Spleen (tissue), 11 donors: ENCODE data around the gene ANTXR2. TPM values are rescaled to one million over a fixed set of nuclear protein-coding genes. Genes with fewer than 3 reads are reported as not detected.
"Not testable (repeated sequence)": the region's sequence is repeated elsewhere in the genome, so short reads cannot be mapped to it uniquely, and the experiment has no call there.

ENCODE experiments used
- DNase-seq: peaks from one replicate; pipeline ENCODE4 v3.0.0-alpha.2; 2020
- H3K27ac ChIP-seq, 8 donors: fragments of 200-600 bp; sonication (generic) in 7 of 8; 1 replicate in 4 of 8; 2 replicates in 4 of 8; pipeline versions ENCODE4 v1.5.0 to v1.8.0; 2016 to 2021; ENCODE audit warnings: inconsistent platforms in 4 of 8, mild to moderate bottlenecking in 4 of 8, moderate library complexity in 1 of 8
- H3K27me3 ChIP-seq, 7 donors: fragments of 200-600 bp; sonication (generic) in 6 of 7; replicated peaks in 1 of 7; 1 replicate in 4 of 7; 2 replicates in 3 of 7; pipeline versions ENCODE4 v1.5.0 to v1.8.0; 2016 to 2021; ENCODE audit warnings: inconsistent platforms in 3 of 7, mild to moderate bottlenecking in 1 of 7
- H3K36me3 ChIP-seq, 6 donors: fragments of 200-600 bp; sonication (generic) in 5 of 6; 1 replicate in 4 of 6; 2 replicates in 2 of 6; pipeline versions ENCODE4 v1.5.0 to v1.8.0; 2016 to 2021; ENCODE audit warnings: inconsistent platforms in 2 of 6
- H3K4me1 ChIP-seq, 6 donors: fragments of 200-600 bp; sonication (generic) in 5 of 6; 1 replicate in 3 of 6; 2 replicates in 3 of 6; pipeline versions ENCODE4 v1.5.0 to v1.8.0; 2016 to 2021; ENCODE audit warnings: inconsistent platforms in 3 of 6
- H3K4me3 ChIP-seq, 8 donors: fragments of 200-600 bp; sonication (generic) in 7 of 8; 1 replicate in 4 of 8; 2 replicates in 4 of 8; pipeline versions ENCODE4 v1.5.0 to v1.8.0; 2016 to 2021; ENCODE audit warnings: inconsistent platforms in 4 of 8, mild to moderate bottlenecking in 4 of 8, moderate library complexity in 2 of 8
- H3K9me3 ChIP-seq, 8 donors: fragments of 200-600 bp; sonication (generic) in 7 of 8; 1 replicate in 4 of 8; 2 replicates in 4 of 8; pipeline versions ENCODE4 v1.5.0 to v1.8.0; 2016 to 2021; ENCODE audit warnings: inconsistent platforms in 4 of 8
- POLR2A ChIP-seq, 3 donors: fragments of 450-650 bp; IDR thresholded peaks; one replicate each; pipeline ENCODE4 v1.5.1; 2017; ENCODE audit warnings: antibody characterized with exemption in 3 of 3, mild to moderate bottlenecking in 1 of 3
- POLR2AphosphoS5 ChIP-seq, 3 donors: sonication (generic); formaldehyde crosslinking; IDR thresholded peaks; one replicate each; pipeline ENCODE4 v1.5.1; 2017; ENCODE audit warnings: antibody characterized with exemption in 3 of 3
- WGBS, 5 donors: extraction: QIAGEN DNeasy Blood & Tissue Kit in 3 of 5; methylation state at CpG; one replicate each; pipeline versions ENCODE4 v1.1.5 to v1.1.7; 2013 to 2018; 5-methylcytosine and 5-hydroxymethylcytosine counted together
- intact Hi-C: fragments of 100-400 bp; cut with DNase I; formaldehyde crosslinking; loops from one replicate; pipeline ENCODE4 v1.15.0; 2023; ENCODE audit warnings: low total_unique reads
- polyA plus RNA-seq, 3 donors: library from polyadenylated mRNA; stranded (reverse); fragments of 200-250 nt; gene quantifications; one replicate each; pipeline ENCODE4 v1.2.1, GENCODE V29; 2013
- total RNA-seq, 7 donors: library from RNA; depleted of rRNA in 3 of 7; stranded (reverse); fragments of >200 nt in 3 of 7; fragmentation: NEBNext Ultra II Directional in 4 of 7; extraction: Animal tissue kit (Norgen Biotek cat#: 25700) in 4 of 7; gene quantifications; one replicate each; pipeline versions ENCODE4 v1.1.0 to v1.2.1, GENCODE V29; 2016 to 2021
- TF ChIP-seq, protein P1 (sequence below), 11 experiments: fragments of 200-600 bp in 7 of 11; fragments of 450-650 bp in 4 of 11; sonication (generic) in 4 of 11; IDR thresholded peaks in 8 of 11; conservative IDR thresholded peaks in 3 of 11; 1 replicate in 7 of 11; 2 replicates in 4 of 11; pipeline versions ENCODE4 v1.4.0 to v1.8.0; 2016 to 2021; ENCODE audit warnings: antibody characterized with exemption in 11 of 11, inconsistent platforms in 4 of 11, mild to moderate bottlenecking in 1 of 11
- donor health status: healthy with polysubstance abuse.
- donor health status: DM: no; HTN: no; CAD: no; lungs with moderate emphysema.
- donor health status: DM: no; HTN: no; CAD: no.
- donor health status: Bipolar disorder and iron deficiency.
- donor health status: healthy.
- donor health status: DM: no; HTN: no; CAD: no.
- donor health status: DM: yes; HTN: yes; CAD: no.

The ANTXR2 gene
- total and polyA plus RNA-seq, 10 donors: 3.7 to 56.3 (median 37.3) TPM

GRCh38 chr4:80006935-80007744, 65.9 kb downstream of the ANTXR2 start:
- H3K4me3 ChIP-seq: peak overlapping the region in 1 of 8 donors; percentile 18
- intact Hi-C loops: no loop called here
- no peaks in the 10 kb centered on the region for H3K27me3 ChIP-seq
- WGBS, 5 donors: 31 to 55% (median 42%) methylated on average over 5 of the region's 5 CpGs
- H3K36me3 ChIP-seq: peaks cover 0 to 44% (median 4%) of the 10 kb centered on the region in 6 donors
- H3K9me3 ChIP-seq: peaks cover 3 to 20% (median 14%) of the 10 kb centered on the region in 8 donors
- TF ChIP-seq, protein P1, sequence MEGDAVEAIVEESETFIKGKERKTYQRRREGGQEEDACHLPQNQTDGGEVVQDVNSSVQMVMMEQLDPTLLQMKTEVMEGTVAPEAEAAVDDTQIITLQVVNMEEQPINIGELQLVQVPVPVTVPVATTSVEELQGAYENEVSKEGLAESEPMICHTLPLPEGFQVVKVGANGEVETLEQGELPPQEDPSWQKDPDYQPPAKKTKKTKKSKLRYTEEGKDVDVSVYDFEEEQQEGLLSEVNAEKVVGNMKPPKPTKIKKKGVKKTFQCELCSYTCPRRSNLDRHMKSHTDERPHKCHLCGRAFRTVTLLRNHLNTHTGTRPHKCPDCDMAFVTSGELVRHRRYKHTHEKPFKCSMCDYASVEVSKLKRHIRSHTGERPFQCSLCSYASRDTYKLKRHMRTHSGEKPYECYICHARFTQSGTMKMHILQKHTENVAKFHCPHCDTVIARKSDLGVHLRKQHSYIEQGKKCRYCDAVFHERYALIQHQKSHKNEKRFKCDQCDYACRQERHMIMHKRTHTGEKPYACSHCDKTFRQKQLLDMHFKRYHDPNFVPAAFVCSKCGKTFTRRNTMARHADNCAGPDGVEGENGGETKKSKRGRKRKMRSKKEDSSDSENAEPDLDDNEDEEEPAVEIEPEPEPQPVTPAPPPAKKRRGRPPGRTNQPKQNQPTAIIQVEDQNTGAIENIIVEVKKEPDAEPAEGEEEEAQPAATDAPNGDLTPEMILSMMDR (IDR thresholded peaks at IDR 0.05 in 8 of 11, conservative IDR thresholded peaks at IDR 0.05 in 3 of 11): no peak
- no peak for TF ChIP-seq POLR2A (IDR thresholded peaks at IDR 0.05)
- TF ChIP-seq POLR2AphosphoS5 (IDR thresholded peaks at IDR 0.05): no peak
- peaks cover 14 to 32% (median 24%) of the 10 kb centered on the region in 6 donors for H3K4me1 ChIP-seq
- H3K27ac ChIP-seq: peak overlapping the region in 5 of 8 donors; percentile 29 to 57 (median 41)
- DNase-seq: no peak

DNA sequence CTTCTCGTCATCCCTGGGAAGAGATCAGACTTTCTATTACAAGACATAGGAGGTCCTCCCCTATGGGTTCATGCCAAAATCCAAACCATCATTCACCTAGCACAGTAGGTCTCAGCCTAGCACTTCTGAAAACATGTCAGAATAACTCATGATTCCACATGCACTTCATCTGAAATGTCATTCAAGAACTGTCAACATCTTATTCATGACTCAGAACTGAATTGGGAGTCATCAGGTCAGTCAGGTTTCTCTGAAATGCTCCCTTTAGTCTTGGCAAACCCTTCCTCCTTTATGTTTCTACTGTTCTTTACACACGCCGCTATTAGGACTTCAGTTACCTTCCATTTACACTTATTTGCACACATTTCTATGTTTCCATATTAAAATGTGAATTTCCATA, 67.2 kb downstream of the ANTXR2 start:
- DNase-seq: no peak
- intact Hi-C loops: no loop called here
- Histone ChIP-seq H3K27ac (peak overlapping the region in 3 of 8 donors; percentile 9 to 57 (median 52)), H3K9me3 (peaks cover 3 to 20% (median 14%) of the 10 kb centered on the region in 8 donors), H3K36me3 (peaks cover 0 to 40% (median 4%) of the 10 kb centered on the region in 6 donors), H3K27me3 (no peaks in the 10 kb centered on the region), H3K4me1 (peaks cover 14 to 32% (median 22%) of the 10 kb centered on the region in 6 donors), H3K4me3 (no peak overlapping the region)
- TF ChIP-seq POLR2AphosphoS5 (IDR thresholded peaks at IDR 0.05) (no peak), POLR2A (IDR thresholded peaks at IDR 0.05) (no peak)
- TF ChIP-seq, protein P1 (IDR thresholded peaks at IDR 0.05 in 8 of 11, conservative IDR thresholded peaks at IDR 0.05 in 3 of 11): no peak
- WGBS, 5 donors: 69 to 96% (median 92%) methylated on average over 3 of the region's 3 CpGs

GRCh38 chr4:80004319-80004718, 68.7 kb downstream of the ANTXR2 start:
- Histone ChIP-seq H3K9me3 (peaks cover 3 to 20% (median 14%) of the 10 kb centered on the region in 8 donors), H3K27me3 (no peaks in the 10 kb centered on the region), H3K4me1 (peaks cover 14 to 32% (median 22%) of the 10 kb centered on the region in 6 donors), H3K4me3 (no peak overlapping the region), H3K27ac (no peak overlapping the region), H3K36me3 (peaks cover 0 to 35% (median 4%) of the 10 kb centered on the region in 6 donors)
- no peak for DNase-seq
- intact Hi-C loops: no loop called here
- TF ChIP-seq POLR2A (IDR thresholded peaks at IDR 0.05): no peak
- no peak for TF ChIP-seq POLR2AphosphoS5 (IDR thresholded peaks at IDR 0.05)
- TF ChIP-seq, protein P1 (IDR thresholded peaks at IDR 0.05 in 8 of 11, conservative IDR thresholded peaks at IDR 0.05 in 3 of 11): no peak

GRCh38 chr4:80002559-80002958, 70.5 kb downstream of the ANTXR2 start:
- H3K27ac ChIP-seq, DNase-seq, H3K4me3 ChIP-seq, intact Hi-C loops, H3K27me3 ChIP-seq: not testable (repeated sequence)
- H3K4me1 ChIP-seq: peaks cover 5 to 21% (median 13%) of the 10 kb centered on the region in 6 donors
- 57 to 80% methylated on average over 1 of the region's 1 CpG; no CpG with 5 or more reads in 3 of the 5 donors for WGBS, 5 donors
- H3K9me3 ChIP-seq: peaks cover 3 to 20% (median 14%) of the 10 kb centered on the region in 8 donors
- H3K36me3 ChIP-seq: peaks cover 0 to 22% (median 4%) of the 10 kb centered on the region in 6 donors

- DNase-seq, H3K4me3 ChIP-seq, H3K9me3 ChIP-seq, intact Hi-C loops, H3K27me3 ChIP-seq, H3K27ac ChIP-seq, H3K4me1 ChIP-seq, H3K36me3 ChIP-seq: not testable (repeated sequence)
- 85 to 90% (median 87%) methylated on average over 3 of the region's 3 CpGs for WGBS, 5 donors
Observed at GRCh38 chr4:79999048-79999447, 74.0 kb downstream of the ANTXR2 start.
